Spleen (tissue), 11 donors: Measurements from ENCODE around the gene CBFA2T2. TPM values are rescaled to one million over a fixed set of nuclear protein-coding genes. Genes with fewer than 3 reads are reported as not detected.
"Not testable (repeated sequence)": the region's sequence is repeated elsewhere in the genome, so short reads cannot be mapped to it uniquely, and the experiment has no call there.

Experiments
- DNase-seq: peaks from one replicate; pipeline ENCODE4 v3.0.0-alpha.2; 2020
- H3K27ac ChIP-seq, 8 donors: fragments of 200-600 bp; sonication (generic) in 7 of 8; 1 replicate in 4 of 8; 2 replicates in 4 of 8; pipeline versions ENCODE4 v1.5.0 to v1.8.0; 2016 to 2021; ENCODE audit warnings: inconsistent platforms in 4 of 8, mild to moderate bottlenecking in 4 of 8, moderate library complexity in 1 of 8
- H3K27me3 ChIP-seq, 7 donors: fragments of 200-600 bp; sonication (generic) in 6 of 7; replicated peaks in 1 of 7; 1 replicate in 4 of 7; 2 replicates in 3 of 7; pipeline versions ENCODE4 v1.5.0 to v1.8.0; 2016 to 2021; ENCODE audit warnings: inconsistent platforms in 3 of 7, mild to moderate bottlenecking in 1 of 7
- H3K36me3 ChIP-seq, 6 donors: fragments of 200-600 bp; sonication (generic) in 5 of 6; 1 replicate in 4 of 6; 2 replicates in 2 of 6; pipeline versions ENCODE4 v1.5.0 to v1.8.0; 2016 to 2021; ENCODE audit warnings: inconsistent platforms in 2 of 6
- H3K4me1 ChIP-seq, 6 donors: fragments of 200-600 bp; sonication (generic) in 5 of 6; 1 replicate in 3 of 6; 2 replicates in 3 of 6; pipeline versions ENCODE4 v1.5.0 to v1.8.0; 2016 to 2021; ENCODE audit warnings: inconsistent platforms in 3 of 6
- H3K4me3 ChIP-seq, 8 donors: fragments of 200-600 bp; sonication (generic) in 7 of 8; 1 replicate in 4 of 8; 2 replicates in 4 of 8; pipeline versions ENCODE4 v1.5.0 to v1.8.0; 2016 to 2021; ENCODE audit warnings: inconsistent platforms in 4 of 8, mild to moderate bottlenecking in 4 of 8, moderate library complexity in 2 of 8
- H3K9me3 ChIP-seq, 8 donors: fragments of 200-600 bp; sonication (generic) in 7 of 8; 1 replicate in 4 of 8; 2 replicates in 4 of 8; pipeline versions ENCODE4 v1.5.0 to v1.8.0; 2016 to 2021; ENCODE audit warnings: inconsistent platforms in 4 of 8
- POLR2A ChIP-seq, 3 donors: fragments of 450-650 bp; IDR thresholded peaks; one replicate each; pipeline ENCODE4 v1.5.1; 2017; ENCODE audit warnings: antibody characterized with exemption in 3 of 3, mild to moderate bottlenecking in 1 of 3
- POLR2AphosphoS5 ChIP-seq, 3 donors: sonication (generic); formaldehyde crosslinking; IDR thresholded peaks; one replicate each; pipeline ENCODE4 v1.5.1; 2017; ENCODE audit warnings: antibody characterized with exemption in 3 of 3
- WGBS, 5 donors: extraction: QIAGEN DNeasy Blood & Tissue Kit in 3 of 5; methylation state at CpG; one replicate each; pipeline versions ENCODE4 v1.1.5 to v1.1.7; 2013 to 2018; 5-methylcytosine and 5-hydroxymethylcytosine counted together
- intact Hi-C: fragments of 100-400 bp; cut with DNase I; formaldehyde crosslinking; loops from one replicate; pipeline ENCODE4 v1.15.0; 2023; ENCODE audit warnings: low total_unique reads
- polyA plus RNA-seq, 3 donors: library from polyadenylated mRNA; stranded (reverse); fragments of 200-250 nt; gene quantifications; one replicate each; pipeline ENCODE4 v1.2.1, GENCODE V29; 2013
- total RNA-seq, 7 donors: library from RNA; depleted of rRNA in 3 of 7; stranded (reverse); fragments of >200 nt in 3 of 7; fragmentation: NEBNext Ultra II Directional in 4 of 7; extraction: Animal tissue kit (Norgen Biotek cat#: 25700) in 4 of 7; gene quantifications; one replicate each; pipeline versions ENCODE4 v1.1.0 to v1.2.1, GENCODE V29; 2016 to 2021
- TF ChIP-seq, protein P1 (sequence below), 11 experiments: fragments of 200-600 bp in 7 of 11; fragments of 450-650 bp in 4 of 11; sonication (generic) in 4 of 11; IDR thresholded peaks in 8 of 11; conservative IDR thresholded peaks in 3 of 11; 1 replicate in 7 of 11; 2 replicates in 4 of 11; pipeline versions ENCODE4 v1.4.0 to v1.8.0; 2016 to 2021; ENCODE audit warnings: antibody characterized with exemption in 11 of 11, inconsistent platforms in 4 of 11, mild to moderate bottlenecking in 1 of 11
- donor health status: healthy with polysubstance abuse.
- donor health status: DM: no; HTN: no; CAD: no; lungs with moderate emphysema.
- donor health status: DM: no; HTN: no; CAD: no.
- donor health status: Bipolar disorder and iron deficiency.
- donor health status: healthy.
- donor health status: DM: no; HTN: no; CAD: no.
- donor health status: DM: yes; HTN: yes; CAD: no.

CBFA2T2 gene
- total and polyA plus RNA-seq, 10 donors = 3.3 to 25.4 (median 17.8) TPM

DNA sequence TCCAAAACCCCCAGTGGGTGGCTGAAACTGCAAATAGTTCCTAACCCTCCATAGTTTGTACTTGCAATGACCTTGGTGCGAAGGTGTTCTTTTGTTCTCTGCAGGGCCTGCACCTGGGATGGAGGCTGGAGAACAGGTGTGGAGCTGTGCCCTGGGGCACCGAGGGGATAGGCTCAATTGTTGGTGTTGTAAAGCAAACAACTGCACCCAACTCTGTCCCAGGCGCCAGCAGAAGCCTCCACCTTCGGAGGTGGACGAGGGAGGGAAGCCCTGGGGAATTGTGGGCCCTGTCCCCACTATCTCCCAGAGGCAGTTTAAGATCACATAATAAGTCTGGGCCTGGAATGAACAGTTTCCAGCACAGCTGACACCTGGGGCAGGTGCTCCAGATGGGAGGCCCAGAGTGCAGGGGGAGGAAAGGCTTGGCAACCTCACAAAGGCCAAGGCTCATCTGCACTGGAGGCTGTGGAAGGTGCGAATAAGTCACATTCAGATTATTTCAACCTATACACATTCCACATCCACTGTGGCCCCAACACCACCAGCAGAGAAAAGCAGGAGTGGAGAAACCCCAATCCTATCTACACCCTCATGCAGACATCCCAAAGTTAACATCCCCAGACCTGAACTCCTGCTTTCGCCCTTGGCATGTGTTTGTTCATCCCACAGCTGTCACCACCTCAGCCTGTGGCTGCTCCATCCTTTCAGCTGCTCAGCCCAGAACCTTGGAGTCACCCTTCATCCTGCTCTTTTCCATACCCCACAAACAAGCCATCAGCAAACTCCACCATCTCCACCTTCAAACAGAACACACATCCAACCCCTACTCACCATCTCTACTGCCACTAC, 12.3 kb upstream of the CBFA2T2 start:
- DNase-seq = no peak
- peaks cover 0 to 15% (median 6%) of the 10 kb centered on the region in 6 donors for H3K4me1 ChIP-seq
- WGBS, 5 donors = 85 to 95% (median 89%) methylated on average over 6 to 7 of the region's 7 CpGs
- H3K4me3 ChIP-seq = no peak overlapping the region
- TF ChIP-seq, protein P1, sequence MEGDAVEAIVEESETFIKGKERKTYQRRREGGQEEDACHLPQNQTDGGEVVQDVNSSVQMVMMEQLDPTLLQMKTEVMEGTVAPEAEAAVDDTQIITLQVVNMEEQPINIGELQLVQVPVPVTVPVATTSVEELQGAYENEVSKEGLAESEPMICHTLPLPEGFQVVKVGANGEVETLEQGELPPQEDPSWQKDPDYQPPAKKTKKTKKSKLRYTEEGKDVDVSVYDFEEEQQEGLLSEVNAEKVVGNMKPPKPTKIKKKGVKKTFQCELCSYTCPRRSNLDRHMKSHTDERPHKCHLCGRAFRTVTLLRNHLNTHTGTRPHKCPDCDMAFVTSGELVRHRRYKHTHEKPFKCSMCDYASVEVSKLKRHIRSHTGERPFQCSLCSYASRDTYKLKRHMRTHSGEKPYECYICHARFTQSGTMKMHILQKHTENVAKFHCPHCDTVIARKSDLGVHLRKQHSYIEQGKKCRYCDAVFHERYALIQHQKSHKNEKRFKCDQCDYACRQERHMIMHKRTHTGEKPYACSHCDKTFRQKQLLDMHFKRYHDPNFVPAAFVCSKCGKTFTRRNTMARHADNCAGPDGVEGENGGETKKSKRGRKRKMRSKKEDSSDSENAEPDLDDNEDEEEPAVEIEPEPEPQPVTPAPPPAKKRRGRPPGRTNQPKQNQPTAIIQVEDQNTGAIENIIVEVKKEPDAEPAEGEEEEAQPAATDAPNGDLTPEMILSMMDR (IDR thresholded peaks at IDR 0.05 in 8 of 11, conservative IDR thresholded peaks at IDR 0.05 in 3 of 11) = no peak
- TF ChIP-seq POLR2AphosphoS5 (IDR thresholded peaks at IDR 0.05) = no peak
- intact Hi-C loops = no loop called here
- no peaks in the 10 kb centered on the region for H3K36me3 ChIP-seq
- no peaks in the 10 kb centered on the region for H3K9me3 ChIP-seq
- H3K27ac ChIP-seq = no peak overlapping the region
- H3K27me3 ChIP-seq = no peaks in the 10 kb centered on the region

DNA sequence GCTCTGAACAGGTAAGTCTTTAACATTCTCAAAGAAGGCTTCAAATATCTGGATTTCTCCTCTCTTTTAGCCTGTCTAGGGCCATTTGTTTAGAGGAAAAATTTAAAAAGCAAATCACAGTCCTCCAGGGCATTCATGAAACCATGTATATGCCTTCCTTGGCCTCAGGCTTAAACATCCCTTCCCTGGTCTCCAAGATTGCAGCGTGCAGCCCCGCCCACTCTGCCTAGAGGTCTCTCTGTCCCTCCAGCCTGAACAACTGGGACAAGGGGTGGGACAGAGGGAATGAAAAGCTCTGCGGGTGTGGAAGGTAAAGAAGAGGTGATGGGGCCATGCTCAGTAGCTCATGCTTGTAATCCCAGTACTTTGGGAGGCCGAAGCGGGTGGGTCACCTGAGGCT, 9.8 kb upstream of the CBFA2T2 start:
- Histone ChIP-seq H3K4me3 (no peak overlapping the region), H3K27me3 (no peaks in the 10 kb centered on the region), H3K9me3 (no peaks in the 10 kb centered on the region), H3K36me3 (no peaks in the 10 kb centered on the region), H3K4me1 (peaks cover 0 to 14% (median 6%) of the 10 kb centered on the region in 6 donors), H3K27ac (no peak overlapping the region)
- DNase-seq = peak; percentile 15
- TF ChIP-seq POLR2AphosphoS5 (IDR thresholded peaks at IDR 0.05) = no peak
- no peak for TF ChIP-seq POLR2A (IDR thresholded peaks at IDR 0.05)
- TF ChIP-seq, protein P1 (IDR thresholded peaks at IDR 0.05 in 8 of 11, conservative IDR thresholded peaks at IDR 0.05 in 3 of 11) = no peak
- 90 to 96% (median 95%) methylated on average over 5 of the region's 5 CpGs for WGBS, 5 donors
- intact Hi-C loops = no loop called here

DNA sequence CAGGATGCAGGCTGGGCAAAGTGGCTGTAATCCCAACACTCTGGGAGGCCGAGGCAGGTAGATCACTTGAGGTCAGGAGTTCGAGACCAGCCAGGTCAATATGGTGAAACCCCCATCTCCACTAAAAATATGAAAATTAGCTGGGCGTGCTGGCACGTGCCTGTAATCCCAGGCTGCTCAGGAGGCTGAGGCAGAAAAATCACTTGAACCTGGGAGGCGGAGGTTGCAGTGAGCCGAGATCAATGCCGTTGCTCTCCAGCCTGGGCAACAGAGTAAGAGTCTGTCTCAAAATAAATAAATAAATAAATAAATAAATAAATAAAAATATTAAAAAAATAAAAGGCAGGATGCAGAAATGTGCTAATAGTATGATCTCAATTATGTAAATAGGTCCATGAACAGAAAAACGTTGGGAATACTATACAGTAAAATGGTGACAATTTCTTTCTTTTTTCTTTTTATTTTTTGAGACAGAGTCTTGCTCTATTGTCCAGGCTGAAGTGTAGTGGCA, 8.4 kb upstream of the CBFA2T2 start:
- DNase-seq = peak; percentile 27
- Histone ChIP-seq H3K27me3 (no peaks in the 10 kb centered on the region), H3K9me3 (no peaks in the 10 kb centered on the region), H3K27ac (no peak overlapping the region), H3K4me3 (no peak overlapping the region), H3K4me1 (no peaks in the 10 kb centered on the region), H3K36me3 (no peaks in the 10 kb centered on the region)
- TF ChIP-seq, protein P1 (IDR thresholded peaks at IDR 0.05 in 8 of 11, conservative IDR thresholded peaks at IDR 0.05 in 3 of 11) = no peak
- TF ChIP-seq POLR2A (IDR thresholded peaks at IDR 0.05) = no peak
- TF ChIP-seq POLR2AphosphoS5 (IDR thresholded peaks at IDR 0.05) = no peak
- intact Hi-C loops = no loop called here
- WGBS, 5 donors = 92 to 96% (median 95%) methylated on average over 8 of the region's 8 CpGs

DNA sequence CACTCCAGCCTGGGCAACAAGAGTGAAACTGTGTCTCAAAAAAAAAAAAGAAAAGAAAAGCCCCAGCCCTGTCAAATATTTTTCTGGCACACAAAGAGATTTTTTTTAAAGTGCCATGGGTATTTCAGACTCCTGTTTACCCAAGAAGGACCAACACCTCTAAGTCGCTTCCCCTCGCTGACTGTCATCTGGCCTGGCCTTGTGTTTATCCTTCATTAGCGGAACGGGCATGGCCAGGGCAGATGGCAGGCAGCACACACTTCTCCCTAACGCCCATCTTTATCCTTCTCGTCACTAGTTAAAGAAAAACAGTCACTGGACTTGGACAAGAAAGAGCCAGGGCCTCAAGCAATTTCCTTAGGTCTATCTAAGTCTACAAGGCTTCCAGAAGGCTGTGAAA, 7.3 kb upstream of the CBFA2T2 start:
- WGBS, 5 donors = 69 to 83% (median 78%) methylated on average over 6 of the region's 6 CpGs
- no peak overlapping the region for H3K4me3 ChIP-seq
- no peaks in the 10 kb centered on the region for H3K36me3 ChIP-seq
- intact Hi-C loops = no loop called here
- TF ChIP-seq, protein P1 (IDR thresholded peaks at IDR 0.05 in 8 of 11, conservative IDR thresholded peaks at IDR 0.05 in 3 of 11) = no peak
- TF ChIP-seq POLR2AphosphoS5 (IDR thresholded peaks at IDR 0.05) = peak in 2 of 3 donors; percentile 29 to 48
- no peak for TF ChIP-seq POLR2A (IDR thresholded peaks at IDR 0.05)
- H3K4me1 ChIP-seq = no peaks in the 10 kb centered on the region
- no peaks in the 10 kb centered on the region for H3K27me3 ChIP-seq
- no peaks in the 10 kb centered on the region for H3K9me3 ChIP-seq
- peak; percentile 30 for DNase-seq
- H3K27ac ChIP-seq = peak overlapping the region; percentile 5 to 73 (median 61)

DNA sequence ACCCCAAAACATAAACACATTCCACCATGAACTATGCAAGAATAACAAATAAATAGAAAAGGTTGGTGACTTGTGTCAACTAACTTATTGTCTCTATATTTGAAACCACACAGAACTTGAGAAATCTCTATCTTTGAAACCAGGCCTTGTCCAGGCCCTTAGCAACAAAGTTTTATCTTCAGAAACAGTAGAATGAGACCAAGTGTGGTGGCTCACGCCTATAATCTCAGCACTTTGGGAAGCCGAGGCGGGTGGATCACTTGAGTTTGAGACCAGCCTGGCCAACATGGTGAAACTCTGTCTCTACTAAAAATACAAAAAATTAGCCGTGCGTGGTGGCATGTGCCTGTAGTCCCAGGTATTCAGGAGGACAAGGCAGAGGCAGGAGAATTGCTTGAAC, 6.7 kb upstream of the CBFA2T2 start:
- H3K27me3 ChIP-seq, H3K36me3 ChIP-seq, H3K4me3 ChIP-seq, H3K4me1 ChIP-seq, intact Hi-C loops, H3K9me3 ChIP-seq: not testable (repeated sequence)
- DNase-seq = peak; percentile 15
- WGBS, 5 donors = 94 to 98% (median 97%) methylated on average over 5 of the region's 5 CpGs
- H3K27ac ChIP-seq = peak overlapping the region in 7 of 8 donors; percentile 15 to 73 (median 67)
